ENCODE results near the gene BPI.

DNA sequence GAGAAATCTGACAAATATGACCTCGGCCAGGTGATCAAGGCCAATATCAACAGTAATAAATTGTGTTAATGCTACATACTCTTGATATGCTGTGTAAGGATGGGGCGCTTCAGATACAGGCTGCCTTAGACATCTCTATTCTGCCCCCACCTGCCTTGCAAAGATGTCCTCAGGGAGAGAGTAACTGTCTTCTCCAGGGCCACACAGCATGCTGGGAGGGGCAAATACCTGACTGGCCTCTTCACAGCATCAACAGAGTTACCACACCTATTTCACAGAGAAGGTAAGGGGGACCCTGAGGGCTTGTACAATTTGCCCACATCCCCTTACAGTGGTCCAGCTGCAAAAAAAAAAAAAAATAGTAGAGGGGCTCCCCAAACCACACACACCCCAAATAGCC, 26.3 kb upstream of the BPI start:
- TF ChIP-seq POLR2A (IDR thresholded peaks at IDR 0.05; ENCODE audit: borderline replicate concordance, extremely low read depth, insufficient read depth, insufficient read length) (no peak), JUND (IDR thresholded peaks at IDR 0.05) (no peak), SIN3A (IDR thresholded peaks at IDR 0.05; ENCODE audit: low read depth) (no peak), RAD21 (IDR thresholded peaks at IDR 0.05; ENCODE audit: low read depth) (no peak), FOSL1 (IDR thresholded peaks at IDR 0.05; ENCODE audit: low read depth) (no peak), POLR2AphosphoS5 (IDR thresholded peaks at IDR 0.05; ENCODE audit: low read depth, low read length) (no peak), EZH2 (IDR thresholded peaks at IDR 0.05) (no peak), EZH2phosphoT487 (IDR thresholded peaks at IDR 0.05; ENCODE audit: borderline replicate concordance) (no peak)
- TF ChIP-seq, protein P1, sequence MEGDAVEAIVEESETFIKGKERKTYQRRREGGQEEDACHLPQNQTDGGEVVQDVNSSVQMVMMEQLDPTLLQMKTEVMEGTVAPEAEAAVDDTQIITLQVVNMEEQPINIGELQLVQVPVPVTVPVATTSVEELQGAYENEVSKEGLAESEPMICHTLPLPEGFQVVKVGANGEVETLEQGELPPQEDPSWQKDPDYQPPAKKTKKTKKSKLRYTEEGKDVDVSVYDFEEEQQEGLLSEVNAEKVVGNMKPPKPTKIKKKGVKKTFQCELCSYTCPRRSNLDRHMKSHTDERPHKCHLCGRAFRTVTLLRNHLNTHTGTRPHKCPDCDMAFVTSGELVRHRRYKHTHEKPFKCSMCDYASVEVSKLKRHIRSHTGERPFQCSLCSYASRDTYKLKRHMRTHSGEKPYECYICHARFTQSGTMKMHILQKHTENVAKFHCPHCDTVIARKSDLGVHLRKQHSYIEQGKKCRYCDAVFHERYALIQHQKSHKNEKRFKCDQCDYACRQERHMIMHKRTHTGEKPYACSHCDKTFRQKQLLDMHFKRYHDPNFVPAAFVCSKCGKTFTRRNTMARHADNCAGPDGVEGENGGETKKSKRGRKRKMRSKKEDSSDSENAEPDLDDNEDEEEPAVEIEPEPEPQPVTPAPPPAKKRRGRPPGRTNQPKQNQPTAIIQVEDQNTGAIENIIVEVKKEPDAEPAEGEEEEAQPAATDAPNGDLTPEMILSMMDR (IDR thresholded peaks at IDR 0.05 in 2 of 3, conservative IDR thresholded peaks at IDR 0.05 in 1 of 3; ENCODE audit: borderline replicate concordance in 1 of 3, insufficient read depth in 1 of 3, low read depth in 2 of 3, low read length in 2 of 3), result no peak
- TF ChIP-seq, protein P2, sequence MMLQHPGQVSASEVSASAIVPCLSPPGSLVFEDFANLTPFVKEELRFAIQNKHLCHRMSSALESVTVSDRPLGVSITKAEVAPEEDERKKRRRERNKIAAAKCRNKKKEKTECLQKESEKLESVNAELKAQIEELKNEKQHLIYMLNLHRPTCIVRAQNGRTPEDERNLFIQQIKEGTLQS (IDR thresholded peaks at IDR 0.05), result no peak
- TF ChIP-seq, protein P3, sequence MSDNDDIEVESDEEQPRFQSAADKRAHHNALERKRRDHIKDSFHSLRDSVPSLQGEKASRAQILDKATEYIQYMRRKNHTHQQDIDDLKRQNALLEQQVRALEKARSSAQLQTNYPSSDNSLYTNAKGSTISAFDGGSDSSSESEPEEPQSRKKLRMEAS (IDR thresholded peaks at IDR 0.05), result no peak
- TF ChIP-seq, protein P4, sequence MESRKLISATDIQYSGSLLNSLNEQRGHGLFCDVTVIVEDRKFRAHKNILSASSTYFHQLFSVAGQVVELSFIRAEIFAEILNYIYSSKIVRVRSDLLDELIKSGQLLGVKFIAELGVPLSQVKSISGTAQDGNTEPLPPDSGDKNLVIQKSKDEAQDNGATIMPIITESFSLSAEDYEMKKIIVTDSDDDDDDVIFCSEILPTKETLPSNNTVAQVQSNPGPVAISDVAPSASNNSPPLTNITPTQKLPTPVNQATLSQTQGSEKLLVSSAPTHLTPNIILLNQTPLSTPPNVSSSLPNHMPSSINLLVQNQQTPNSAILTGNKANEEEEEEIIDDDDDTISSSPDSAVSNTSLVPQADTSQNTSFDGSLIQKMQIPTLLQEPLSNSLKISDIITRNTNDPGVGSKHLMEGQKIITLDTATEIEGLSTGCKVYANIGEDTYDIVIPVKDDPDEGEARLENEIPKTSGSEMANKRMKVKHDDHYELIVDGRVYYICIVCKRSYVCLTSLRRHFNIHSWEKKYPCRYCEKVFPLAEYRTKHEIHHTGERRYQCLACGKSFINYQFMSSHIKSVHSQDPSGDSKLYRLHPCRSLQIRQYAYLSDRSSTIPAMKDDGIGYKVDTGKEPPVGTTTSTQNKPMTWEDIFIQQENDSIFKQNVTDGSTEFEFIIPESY (IDR thresholded peaks at IDR 0.05; ENCODE audit: extremely low read depth, insufficient replicate concordance, low read length), result no peak
